ENCODE data around the gene CDCA4. TPM values are rescaled to one million over a fixed set of nuclear protein-coding genes. Genes with fewer than 3 reads are reported as not detected.
A peak's percentile ranks its signal among the peaks of the same experiment; 100 is the strongest.
"Not testable (repeated sequence)": the region's sequence is repeated elsewhere in the genome, so short reads cannot be mapped to it uniquely, and the experiment has no call there.

The CDCA4 gene
- polyA plus RNA-seq, 2 of the 4 experiments (the other 2 are of a cell fraction), result 24.2 to 26.9 TPM

DNA sequence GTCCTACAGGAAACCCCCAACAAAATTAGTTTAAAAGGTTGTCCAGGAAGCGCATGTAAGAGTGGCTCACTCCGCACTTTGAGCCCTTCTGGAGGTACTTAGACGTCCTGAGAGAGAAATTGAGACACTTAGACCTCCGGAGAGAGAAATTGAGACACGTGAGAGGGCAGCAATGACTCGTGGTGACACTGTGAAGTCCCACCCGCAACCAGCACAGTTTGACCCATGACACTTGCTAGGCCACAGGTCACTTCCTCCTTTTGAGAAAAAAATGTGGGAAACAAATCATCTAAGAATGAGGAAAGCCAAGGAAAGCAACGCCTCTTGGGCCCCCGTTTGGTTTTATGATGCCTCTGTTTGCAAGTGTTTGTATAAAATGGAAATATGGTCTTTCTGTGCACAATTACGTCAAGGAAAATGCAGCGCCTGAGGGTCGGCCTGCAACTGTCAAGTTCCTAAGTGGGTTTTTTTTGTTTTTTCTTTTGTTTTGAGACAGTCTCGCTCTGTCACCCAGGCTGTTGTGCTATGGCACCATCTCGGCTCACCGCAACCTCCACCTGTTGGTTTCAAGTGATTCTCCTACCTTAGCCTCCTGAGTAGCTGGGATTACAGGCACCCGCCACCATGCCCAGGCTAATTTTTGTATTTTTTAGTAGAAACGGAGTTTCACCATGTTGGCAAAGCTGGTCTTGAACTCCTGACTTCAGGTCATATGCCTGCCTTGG lies 13.6 kb upstream of the CDCA4 start (continued):
- TF ChIP-seq ATOH8 (CRISPR knock-in tag; IDR thresholded peaks at IDR 0.05; ENCODE audit: low read depth) (no peak), HES2 (IDR thresholded peaks at IDR 0.05) (no peak)

DNA sequence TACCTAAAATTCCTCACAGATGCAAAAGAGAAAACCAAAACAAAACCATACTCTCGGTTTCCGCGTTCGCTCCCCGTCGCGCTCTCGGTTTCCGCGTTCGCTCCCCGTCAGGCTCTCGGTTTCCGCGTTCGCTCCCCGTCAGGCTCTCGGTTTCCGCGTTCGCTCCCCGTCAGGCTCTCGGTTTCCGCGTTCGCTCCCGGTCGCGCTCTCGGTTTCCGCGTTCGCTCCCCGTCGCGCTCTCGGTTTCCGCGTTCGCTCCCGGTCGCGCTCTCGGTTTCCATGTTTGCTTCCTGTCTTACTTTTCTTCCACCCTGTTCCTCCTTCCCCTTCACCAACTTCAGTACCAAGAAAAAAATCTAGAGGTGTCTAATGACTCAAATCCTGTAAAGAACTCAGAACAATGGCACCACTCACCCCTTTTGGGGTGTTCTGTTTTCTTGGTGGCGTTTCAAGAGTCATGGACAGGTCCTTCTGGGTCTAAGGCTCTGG lies 12.6 kb upstream of the CDCA4 start:
- ATAC-seq; H3K9me3 ChIP-seq; POLR2A ChIA-PET; H3K4me1 ChIP-seq; FAIRE-seq; DNase-seq (ENCODE audit: low read depth in 1 of 2, low spot score in 1 of 2): not testable (repeated sequence)
- H3K27ac ChIP-seq, result peak overlapping the region; percentile 71 to 81
- H3K4me3 ChIP-seq, result peak overlapping the region; percentile 46
- WGBS (ENCODE audit: missing lambda C conversion rate), result 59% methylated on average over 44 of the region's 45 CpGs
- CTCF ChIA-PET, result interaction anchor here (1.2 to 28.5 kb wide), 4 partner anchors 11 to 135 kb away, joined by 4 to 509 read pairs (median 38); no protein-coding TSS in a partner anchor
- H3K4me2 ChIP-seq, result peak overlapping the region; percentile 61

- DNase-seq (ENCODE audit: low read depth in 1 of 2, low spot score in 1 of 2); H3K4me1 ChIP-seq; H3K4me3 ChIP-seq; ATAC-seq; H3K9me3 ChIP-seq; FAIRE-seq; H3K27ac ChIP-seq: not testable (repeated sequence)
- POLR2A ChIA-PET, result interaction anchor here (0.9 to 2.0 kb wide), 2 partner anchors 11 to 60 kb away, joined by 3 to 9 read pairs; partner anchors contain the start of gene CDCA4
- 76% methylated on average over 5 of the region's 5 CpGs for WGBS (ENCODE audit: missing lambda C conversion rate)
- CTCF ChIA-PET, result interaction anchor here (1.4 to 28.5 kb wide), 3 partner anchors 12 to 57 kb away, joined by 4 to 509 read pairs (median 41); no protein-coding TSS in a partner anchor
- peak overlapping the region; percentile 61; the same call in 1 of the 3 replicates for H3K4me2 ChIP-seq
Measured at GRCh38 chr14:105032451-105032901, 11.6 kb upstream of the CDCA4 start.

DNA sequence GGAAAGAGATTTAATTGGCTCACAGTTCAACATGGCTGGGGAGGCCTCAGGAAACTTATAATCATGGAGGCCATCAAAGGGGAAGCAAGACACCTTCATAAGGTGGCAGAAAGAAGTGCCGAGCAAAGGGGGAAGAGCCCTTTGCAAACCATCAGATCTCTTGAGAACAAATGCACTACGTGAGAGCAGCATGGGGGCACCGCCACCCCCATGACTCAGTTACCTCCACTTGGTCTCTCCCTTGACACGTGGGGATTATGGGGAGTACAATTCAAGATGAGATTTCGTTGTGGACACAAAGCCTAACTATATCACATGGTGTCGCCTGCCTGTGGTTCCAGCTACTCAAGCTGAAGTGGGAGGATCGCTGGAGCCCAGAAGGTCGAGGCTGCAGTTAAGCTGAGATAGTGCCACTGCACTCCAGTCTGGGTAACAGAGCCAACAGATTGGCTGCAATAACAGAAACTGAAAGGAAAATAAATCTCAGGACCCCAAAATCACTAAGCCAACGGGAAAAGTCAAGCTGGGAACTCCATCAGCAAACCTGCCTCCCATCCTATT lies 10.0 kb upstream of the CDCA4 start:
- TF ChIP-seq JUNB (IDR thresholded peaks at IDR 0.05) (no peak), JUN (IDR thresholded peaks at IDR 0.05) (no peak), RAD21 (conservative IDR thresholded peaks at IDR 0.05 in 1 of 2, IDR thresholded peaks at IDR 0.05 in 1 of 2) (no peak), NPAS2 (CRISPR knock-in tag; IDR thresholded peaks at IDR 0.05; ENCODE audit: borderline replicate concordance) (no peak), HOXA7 (CRISPR knock-in tag; IDR thresholded peaks at IDR 0.05) (no peak), TFCP2L1 (CRISPR knock-in tag; IDR thresholded peaks at IDR 0.05) (no peak), SREBF2 (IDR thresholded peaks at IDR 0.05) (no peak)
- TF ChIP-seq, protein P1, sequence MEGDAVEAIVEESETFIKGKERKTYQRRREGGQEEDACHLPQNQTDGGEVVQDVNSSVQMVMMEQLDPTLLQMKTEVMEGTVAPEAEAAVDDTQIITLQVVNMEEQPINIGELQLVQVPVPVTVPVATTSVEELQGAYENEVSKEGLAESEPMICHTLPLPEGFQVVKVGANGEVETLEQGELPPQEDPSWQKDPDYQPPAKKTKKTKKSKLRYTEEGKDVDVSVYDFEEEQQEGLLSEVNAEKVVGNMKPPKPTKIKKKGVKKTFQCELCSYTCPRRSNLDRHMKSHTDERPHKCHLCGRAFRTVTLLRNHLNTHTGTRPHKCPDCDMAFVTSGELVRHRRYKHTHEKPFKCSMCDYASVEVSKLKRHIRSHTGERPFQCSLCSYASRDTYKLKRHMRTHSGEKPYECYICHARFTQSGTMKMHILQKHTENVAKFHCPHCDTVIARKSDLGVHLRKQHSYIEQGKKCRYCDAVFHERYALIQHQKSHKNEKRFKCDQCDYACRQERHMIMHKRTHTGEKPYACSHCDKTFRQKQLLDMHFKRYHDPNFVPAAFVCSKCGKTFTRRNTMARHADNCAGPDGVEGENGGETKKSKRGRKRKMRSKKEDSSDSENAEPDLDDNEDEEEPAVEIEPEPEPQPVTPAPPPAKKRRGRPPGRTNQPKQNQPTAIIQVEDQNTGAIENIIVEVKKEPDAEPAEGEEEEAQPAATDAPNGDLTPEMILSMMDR (IDR thresholded peaks at IDR 0.05), result no peak
- TF ChIP-seq, protein P2, sequence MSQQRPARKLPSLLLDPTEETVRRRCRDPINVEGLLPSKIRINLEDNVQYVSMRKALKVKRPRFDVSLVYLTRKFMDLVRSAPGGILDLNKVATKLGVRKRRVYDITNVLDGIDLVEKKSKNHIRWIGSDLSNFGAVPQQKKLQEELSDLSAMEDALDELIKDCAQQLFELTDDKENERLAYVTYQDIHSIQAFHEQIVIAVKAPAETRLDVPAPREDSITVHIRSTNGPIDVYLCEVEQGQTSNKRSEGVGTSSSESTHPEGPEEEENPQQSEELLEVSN (IDR thresholded peaks at IDR 0.05; ENCODE audit: borderline replicate concordance, low read depth), result no peak
- TF ChIP-seq, protein P3, sequence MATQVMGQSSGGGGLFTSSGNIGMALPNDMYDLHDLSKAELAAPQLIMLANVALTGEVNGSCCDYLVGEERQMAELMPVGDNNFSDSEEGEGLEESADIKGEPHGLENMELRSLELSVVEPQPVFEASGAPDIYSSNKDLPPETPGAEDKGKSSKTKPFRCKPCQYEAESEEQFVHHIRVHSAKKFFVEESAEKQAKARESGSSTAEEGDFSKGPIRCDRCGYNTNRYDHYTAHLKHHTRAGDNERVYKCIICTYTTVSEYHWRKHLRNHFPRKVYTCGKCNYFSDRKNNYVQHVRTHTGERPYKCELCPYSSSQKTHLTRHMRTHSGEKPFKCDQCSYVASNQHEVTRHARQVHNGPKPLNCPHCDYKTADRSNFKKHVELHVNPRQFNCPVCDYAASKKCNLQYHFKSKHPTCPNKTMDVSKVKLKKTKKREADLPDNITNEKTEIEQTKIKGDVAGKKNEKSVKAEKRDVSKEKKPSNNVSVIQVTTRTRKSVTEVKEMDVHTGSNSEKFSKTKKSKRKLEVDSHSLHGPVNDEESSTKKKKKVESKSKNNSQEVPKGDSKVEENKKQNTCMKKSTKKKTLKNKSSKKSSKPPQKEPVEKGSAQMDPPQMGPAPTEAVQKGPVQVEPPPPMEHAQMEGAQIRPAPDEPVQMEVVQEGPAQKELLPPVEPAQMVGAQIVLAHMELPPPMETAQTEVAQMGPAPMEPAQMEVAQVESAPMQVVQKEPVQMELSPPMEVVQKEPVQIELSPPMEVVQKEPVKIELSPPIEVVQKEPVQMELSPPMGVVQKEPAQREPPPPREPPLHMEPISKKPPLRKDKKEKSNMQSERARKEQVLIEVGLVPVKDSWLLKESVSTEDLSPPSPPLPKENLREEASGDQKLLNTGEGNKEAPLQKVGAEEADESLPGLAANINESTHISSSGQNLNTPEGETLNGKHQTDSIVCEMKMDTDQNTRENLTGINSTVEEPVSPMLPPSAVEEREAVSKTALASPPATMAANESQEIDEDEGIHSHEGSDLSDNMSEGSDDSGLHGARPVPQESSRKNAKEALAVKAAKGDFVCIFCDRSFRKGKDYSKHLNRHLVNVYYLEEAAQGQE (IDR thresholded peaks at IDR 0.05), result no peak

More for the DNA sequence above, 10.0 kb upstream of the CDCA4 start:
- FAIRE-seq, result no peak
- WGBS (ENCODE audit: missing lambda C conversion rate), result 82% methylated on average over 9 of the region's 9 CpGs
- no peak overlapping the region for H3K4me3 ChIP-seq
- peaks cover 15% of the 10 kb centered on the region; the same call in 2 of the 3 replicates for H3K4me1 ChIP-seq
- no peak overlapping the region for H3K4me2 ChIP-seq
- DNase-seq (ENCODE audit: low read depth in 1 of 2, low spot score in 1 of 2), result no peak
- ChIA-PET POLR2A (interaction anchor here (2.0 kb wide), 1 partner anchor 10 kb away, joined by 9 read pairs; the partner anchor contains the start of gene CDCA4), CTCF (interaction anchor here (1.4 to 28.5 kb wide), 3 partner anchors 13 to 56 kb away, joined by 4 to 509 read pairs (median 41); no protein-coding TSS in a partner anchor)
- no peak for ATAC-seq
- no peak overlapping the region for H3K27ac ChIP-seq
- no peaks in the 10 kb centered on the region for H3K9me3 ChIP-seq

Measured in A549 (cell line).